ENCODE data around the gene ACSBG1.

The ACSBG1 gene

GRCh38 chr15:78203346-78204225 is 30.8 kb downstream of the ACSBG1 start:
- peak; percentile 75 for DNase-seq (ENCODE audit: low spot score)

- DNase-seq (ENCODE audit: low spot score), result no peak
Observed at GRCh38 chr15:78201281-78202190, 32.8 kb downstream of the ACSBG1 start.

- DNase-seq (ENCODE audit: low spot score), result no peak
Observed at GRCh38 chr15:78200276-78200930, 34.0 kb downstream of the ACSBG1 start.

GRCh38 chr15:78197632-78198031 is 36.7 kb downstream of the ACSBG1 start:
- DNase-seq (ENCODE audit: low spot score), result no peak

- DNase-seq (ENCODE audit: low spot score), result no peak
Observed at GRCh38 chr15:78195735-78196201, 38.6 kb downstream of the ACSBG1 start.

GRCh38 chr15:78194568-78194925 is 39.8 kb downstream of the ACSBG1 start:
- no peak for DNase-seq (ENCODE audit: low spot score)

- DNase-seq (ENCODE audit: low spot score), result no peak
Observed at GRCh38 chr15:78193731-78194567, 40.4 kb downstream of the ACSBG1 start.

GRCh38 chr15:78192826-78193594 is 41.4 kb downstream of the ACSBG1 start:
- DNase-seq (ENCODE audit: low spot score), result no peak

GRCh38 chr15:78182821-78183220 is 51.5 kb downstream of the ACSBG1 start:
- DNase-seq (ENCODE audit: low spot score), result no peak

GRCh38 chr15:78182336-78182700 is 52.0 kb downstream of the ACSBG1 start:
- no peak for DNase-seq (ENCODE audit: low spot score)

- no peak for DNase-seq (ENCODE audit: low spot score)
Observed at GRCh38 chr15:78179906-78180305, 54.5 kb downstream of the ACSBG1 start.

GRCh38 chr15:78179286-78179840 is 55.0 kb downstream of the ACSBG1 start:
- DNase-seq (ENCODE audit: low spot score), result no peak

GRCh38 chr15:78178064-78178463 is 56.3 kb downstream of the ACSBG1 start:
- no peak for DNase-seq (ENCODE audit: low spot score)

- peak; percentile 38 for DNase-seq (ENCODE audit: low spot score)
Observed at GRCh38 chr15:78177447-78177873, 56.9 kb downstream of the ACSBG1 start.

GRCh38 chr15:78175330-78175729 is 59.0 kb downstream of the ACSBG1 start:
- no peak for DNase-seq (ENCODE audit: low spot score)

GRCh38 chr15:78174401-78174800 is 60.0 kb downstream of the ACSBG1 start:
- DNase-seq (ENCODE audit: low spot score), result no peak

GRCh38 chr15:78171864-78172472 is 62.4 kb downstream of the ACSBG1 start:
- no peak for DNase-seq (ENCODE audit: low spot score)

- peak; percentile 67 for DNase-seq (ENCODE audit: low spot score)
Observed at GRCh38 chr15:78170848-78171773, 63.3 kb downstream of the ACSBG1 start.

- no peak for DNase-seq (ENCODE audit: low spot score)
Observed at GRCh38 chr15:78168608-78169007, 65.8 kb downstream of the ACSBG1 start.

Measured in pons (tissue), 1 donor.